ENCODE results near the gene PRCP.
"Not testable (repeated sequence)": the region's sequence is repeated elsewhere in the genome, so short reads cannot be mapped to it uniquely, and the experiment has no call there.

PRCP gene

DNA sequence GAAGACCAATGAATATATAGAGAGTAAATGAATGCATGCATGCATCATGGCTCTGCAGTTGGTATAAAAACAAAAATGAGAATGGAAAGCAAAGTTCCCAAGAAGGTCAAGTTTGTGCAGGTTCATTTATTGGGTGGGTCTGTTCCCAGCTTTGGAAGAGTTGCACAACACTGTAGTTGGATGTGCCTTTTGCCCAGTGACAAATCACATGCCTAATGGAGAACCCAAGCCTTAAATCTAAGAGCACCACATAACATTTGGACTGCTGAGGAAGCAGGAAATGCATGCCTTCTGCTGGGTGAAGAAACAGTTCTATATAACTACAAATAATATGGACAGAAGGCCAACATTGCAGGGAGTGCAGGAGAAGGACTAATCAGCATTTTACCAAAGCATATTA is 30.6 kb downstream of the PRCP start:
- no peak for DNase-seq

DNA sequence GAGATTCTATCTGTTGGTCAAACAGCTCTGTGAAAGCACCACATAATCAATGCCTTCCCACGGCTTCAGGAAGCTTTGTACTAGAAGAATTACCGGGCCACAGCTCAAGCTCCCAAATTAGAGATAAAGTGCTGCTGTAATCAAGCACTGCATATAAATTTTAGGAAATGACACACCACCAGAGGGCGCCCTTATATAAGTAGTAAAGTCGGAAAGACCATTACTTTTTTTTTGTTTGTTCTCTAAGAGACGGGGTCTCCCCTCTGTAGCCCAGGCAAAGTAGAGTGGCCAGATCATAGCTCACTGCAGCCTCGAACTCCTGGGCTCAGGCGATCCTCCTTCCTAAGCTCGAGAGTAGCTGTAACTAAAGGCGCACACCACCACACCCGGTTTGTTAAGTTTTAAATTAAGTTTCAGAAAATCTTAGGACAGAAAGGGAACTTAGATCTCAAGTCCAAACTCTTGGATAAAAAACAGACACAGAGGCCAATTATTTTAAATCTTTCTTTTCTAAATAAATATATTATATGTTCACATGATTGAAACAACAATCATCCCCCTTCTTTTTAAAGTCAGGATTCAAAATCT is 32.6 kb downstream of the PRCP start:
- DNase-seq: peak; percentile 54

DNA sequence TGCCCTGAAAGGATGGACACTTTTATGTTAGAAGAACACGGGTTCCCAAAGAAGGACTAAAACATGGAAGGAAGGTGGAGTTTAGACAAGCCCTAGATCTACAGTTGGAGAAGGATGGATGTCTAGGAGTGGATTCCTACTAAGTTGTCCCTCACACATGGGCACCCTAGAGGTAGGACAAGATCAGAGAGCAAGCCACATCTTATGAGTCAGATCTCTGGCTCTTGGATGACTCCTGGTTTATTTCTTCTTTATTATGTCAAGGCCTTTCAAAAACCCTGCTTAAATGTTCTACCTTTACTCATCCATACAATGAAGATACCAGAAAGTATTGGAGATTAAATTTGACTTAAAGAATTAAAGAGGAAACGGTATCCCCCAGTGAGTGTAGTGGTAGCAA is 34.4 kb downstream of the PRCP start:
- no peak for DNase-seq

DNA sequence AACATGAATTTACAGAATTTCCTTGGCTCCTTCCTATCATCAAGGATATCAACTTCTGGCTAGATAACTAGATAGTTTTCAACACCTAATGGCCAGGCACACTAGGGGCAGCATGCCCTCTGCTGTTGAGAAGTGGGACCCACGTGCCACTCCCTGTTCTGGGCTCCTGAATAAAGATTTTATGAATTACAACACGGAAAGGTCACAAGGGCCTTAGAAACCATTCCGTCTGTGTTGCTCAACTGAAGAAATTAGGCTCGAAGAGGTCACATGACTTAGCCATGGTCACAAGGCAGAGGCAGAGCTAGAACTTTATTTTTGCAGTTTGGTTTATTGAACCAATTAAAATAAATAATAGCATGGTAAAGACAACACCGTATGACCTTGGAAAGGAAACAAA is 36.0 kb downstream of the PRCP start:
- DNase-seq: no peak

DNA sequence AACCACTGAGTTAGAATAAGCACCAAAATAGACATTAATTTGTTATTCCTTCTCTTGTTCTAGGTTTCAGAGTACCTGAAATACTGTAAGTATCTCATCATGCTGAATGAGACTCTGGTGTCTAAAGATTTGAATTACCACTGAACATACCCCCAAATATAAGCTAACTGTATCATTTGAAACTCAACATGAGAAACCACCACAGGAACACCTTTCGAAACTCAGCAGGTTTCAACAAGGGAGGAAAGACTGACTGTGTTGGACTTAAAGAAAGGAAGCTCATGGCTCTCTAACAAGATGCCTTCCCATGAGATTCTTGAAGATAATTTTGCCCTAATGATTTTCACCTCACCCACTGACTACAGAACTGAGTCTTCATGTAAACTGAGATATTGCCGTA is 37.0 kb downstream of the PRCP start:
- DNase-seq: no peak

DNA sequence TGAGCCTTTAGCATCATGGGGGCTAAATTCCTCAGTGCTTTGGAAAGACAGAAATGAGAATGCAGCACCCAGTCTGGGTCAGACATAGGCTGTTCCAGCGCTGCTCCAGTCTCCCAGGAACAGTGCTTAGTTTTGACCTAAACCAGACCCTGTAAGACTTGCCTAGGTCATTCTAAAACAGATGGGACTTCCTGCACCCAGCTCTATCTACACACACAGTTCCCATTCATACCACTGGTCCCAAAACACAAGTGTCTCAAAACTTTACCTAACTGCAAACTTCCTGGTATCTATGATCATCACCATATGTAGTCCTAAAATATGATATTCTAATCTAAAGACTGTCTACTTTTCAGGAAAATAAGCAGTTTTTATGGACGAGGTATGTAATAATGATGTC is 37.9 kb downstream of the PRCP start:
- no peak for DNase-seq

DNA sequence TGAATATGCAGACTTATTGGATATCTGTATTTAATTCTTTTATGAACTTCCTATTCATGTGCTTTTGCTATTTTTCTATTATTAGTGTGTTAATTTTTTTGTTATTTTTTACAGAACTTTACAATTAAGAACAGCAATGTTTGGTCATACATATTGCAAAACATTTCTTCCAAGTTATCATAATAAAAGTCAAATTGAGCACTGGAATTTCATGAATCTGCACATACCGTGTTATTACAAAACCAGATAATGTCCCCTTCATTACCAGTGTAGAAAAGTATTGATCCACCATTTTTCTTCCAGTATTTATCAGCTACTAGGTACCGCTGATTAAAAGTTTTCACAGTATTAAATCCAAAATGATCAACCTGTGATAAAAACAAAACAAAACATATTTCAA is 40.5 kb downstream of the PRCP start:
- DNase-seq: no peak

DNA sequence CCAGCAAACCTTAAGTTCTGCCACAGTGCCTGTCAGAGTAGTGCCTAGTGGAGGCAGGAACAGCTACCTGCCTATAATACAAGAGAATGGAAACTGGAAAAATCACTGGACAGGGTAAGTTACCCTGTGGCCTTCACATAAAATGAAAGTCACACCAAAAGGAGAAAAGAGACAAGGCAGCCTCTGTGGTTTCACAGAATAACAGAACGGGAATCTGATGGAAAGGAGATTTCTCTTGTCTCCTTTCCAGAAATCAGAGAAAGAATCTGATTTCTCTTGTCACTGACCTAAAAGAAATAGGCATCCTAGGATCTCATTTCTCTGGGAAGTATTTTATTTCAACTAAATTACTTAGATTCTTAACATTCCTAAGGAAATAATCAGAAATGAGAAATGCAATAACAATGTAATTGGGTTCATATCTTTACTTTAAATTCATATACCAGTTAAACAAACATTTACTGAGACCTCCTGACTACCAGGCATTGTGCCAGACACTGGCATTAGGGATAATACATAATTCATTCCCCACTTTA is 41.6 kb downstream of the PRCP start:
- no peak for DNase-seq

DNA sequence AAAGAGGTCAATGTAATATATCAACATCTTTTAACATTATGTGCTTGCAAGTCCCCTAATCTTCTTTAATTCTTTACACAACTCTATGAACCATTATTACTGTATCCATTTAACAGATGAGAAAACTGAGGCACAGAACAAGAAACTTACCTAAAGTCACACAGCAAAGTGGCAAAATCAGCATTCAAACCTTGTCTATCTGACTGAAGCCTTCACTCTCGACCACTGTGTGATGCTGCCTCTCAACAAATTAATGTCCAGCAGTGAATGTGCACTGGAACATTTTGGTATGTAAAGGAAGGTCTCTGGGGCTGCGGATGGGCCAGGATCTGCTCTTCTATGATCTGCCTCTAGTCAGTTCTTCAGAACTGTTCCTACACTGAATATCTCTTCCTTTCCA is 42.1 kb downstream of the PRCP start:
- DNase-seq: no peak

DNA sequence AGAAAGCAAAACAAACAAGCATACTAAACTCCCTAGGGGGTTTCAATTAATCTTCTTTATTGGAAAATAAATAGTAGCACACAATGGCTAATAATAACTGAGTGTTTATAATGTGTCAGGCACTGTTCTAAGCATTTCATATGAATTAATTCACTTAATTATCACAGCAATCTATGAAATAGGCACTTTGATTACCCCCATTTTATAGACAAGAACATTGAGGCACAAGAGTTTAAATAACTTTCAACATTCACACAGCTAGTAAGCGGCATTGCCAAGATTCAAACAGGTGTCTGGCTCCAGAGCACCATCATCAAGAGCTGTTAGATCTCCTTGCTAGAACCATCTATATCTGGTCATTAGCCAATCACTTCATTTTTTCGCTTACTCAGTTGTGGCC is 43.1 kb downstream of the PRCP start:
- DNase-seq: no peak

DNA sequence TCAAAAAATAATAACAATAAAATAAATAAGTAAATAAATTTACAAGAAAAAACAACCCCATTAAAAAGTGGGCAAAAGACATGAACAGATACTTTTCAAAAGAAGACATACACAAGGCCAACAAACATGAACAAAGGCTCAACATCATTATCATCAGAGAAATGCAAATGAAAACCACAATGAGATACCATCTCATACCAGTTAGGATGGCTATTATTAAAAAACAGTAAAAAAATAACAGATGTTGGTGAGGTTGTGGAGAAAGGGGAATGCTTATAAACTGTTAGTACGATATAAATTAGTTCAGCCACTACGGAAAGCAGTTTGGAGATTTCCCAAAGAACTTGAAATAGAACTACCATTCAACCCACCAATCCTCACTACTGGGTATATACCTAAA is 44.6 kb downstream of the PRCP start:
- DNase-seq: no peak

DNA sequence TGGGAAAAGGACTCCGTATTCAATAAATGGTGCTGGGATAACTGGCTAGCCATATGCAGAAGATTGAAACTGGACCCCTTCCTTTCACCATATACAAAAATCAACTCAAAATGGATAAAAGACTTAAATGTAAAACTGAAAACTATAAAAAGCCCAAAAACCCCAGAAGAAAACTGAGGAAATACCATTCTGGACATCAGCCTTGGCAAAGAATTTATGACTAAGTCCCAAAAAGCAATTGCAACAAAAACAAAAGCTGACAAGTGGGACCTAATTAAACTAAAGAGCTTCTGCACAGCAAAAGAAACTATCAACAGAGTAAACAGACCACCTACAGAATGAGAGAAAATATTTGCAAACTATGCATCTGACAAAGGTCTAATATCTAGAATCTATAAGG is 45.3 kb downstream of the PRCP start:
- DNase-seq: not testable (repeated sequence)

DNA sequence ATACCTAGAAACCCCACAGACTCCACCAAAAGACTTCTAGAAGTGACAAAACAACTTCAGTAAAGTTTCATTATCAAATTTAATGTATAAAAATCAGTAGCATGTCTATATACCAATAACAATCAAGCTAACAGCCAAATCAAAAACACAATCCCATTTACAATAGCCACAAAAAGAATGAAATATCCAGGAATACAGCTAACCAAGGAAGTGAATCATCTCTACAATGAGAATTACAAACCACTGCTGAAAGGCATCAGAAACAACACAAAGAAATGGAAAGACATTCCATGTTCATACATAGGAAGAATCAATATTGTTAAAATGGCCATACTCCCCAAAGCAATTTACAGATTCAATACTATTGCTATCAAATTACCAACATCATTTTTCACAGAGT is 46.0 kb downstream of the PRCP start:
- DNase-seq: no peak

DNA sequence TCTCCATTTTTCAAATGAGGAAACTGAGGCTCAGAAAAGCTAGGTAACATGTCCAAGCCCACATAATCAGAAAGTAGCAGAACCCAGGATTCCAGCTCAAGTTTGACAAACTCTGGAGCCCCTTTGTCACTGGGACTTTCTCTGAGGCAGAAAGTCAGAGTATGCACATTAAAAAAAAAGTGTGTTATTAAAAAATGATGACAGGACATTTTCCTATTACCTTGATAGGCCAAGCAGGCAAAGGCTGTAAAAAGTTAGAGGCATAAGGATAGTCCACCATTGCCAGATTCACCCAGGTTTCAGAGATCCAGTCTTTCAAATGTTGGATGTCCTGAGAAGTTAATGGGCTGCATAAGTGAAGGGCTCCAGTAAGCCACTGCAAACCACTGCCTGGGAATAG is 51.4 kb downstream of the PRCP start:
- no peak for DNase-seq

DNA sequence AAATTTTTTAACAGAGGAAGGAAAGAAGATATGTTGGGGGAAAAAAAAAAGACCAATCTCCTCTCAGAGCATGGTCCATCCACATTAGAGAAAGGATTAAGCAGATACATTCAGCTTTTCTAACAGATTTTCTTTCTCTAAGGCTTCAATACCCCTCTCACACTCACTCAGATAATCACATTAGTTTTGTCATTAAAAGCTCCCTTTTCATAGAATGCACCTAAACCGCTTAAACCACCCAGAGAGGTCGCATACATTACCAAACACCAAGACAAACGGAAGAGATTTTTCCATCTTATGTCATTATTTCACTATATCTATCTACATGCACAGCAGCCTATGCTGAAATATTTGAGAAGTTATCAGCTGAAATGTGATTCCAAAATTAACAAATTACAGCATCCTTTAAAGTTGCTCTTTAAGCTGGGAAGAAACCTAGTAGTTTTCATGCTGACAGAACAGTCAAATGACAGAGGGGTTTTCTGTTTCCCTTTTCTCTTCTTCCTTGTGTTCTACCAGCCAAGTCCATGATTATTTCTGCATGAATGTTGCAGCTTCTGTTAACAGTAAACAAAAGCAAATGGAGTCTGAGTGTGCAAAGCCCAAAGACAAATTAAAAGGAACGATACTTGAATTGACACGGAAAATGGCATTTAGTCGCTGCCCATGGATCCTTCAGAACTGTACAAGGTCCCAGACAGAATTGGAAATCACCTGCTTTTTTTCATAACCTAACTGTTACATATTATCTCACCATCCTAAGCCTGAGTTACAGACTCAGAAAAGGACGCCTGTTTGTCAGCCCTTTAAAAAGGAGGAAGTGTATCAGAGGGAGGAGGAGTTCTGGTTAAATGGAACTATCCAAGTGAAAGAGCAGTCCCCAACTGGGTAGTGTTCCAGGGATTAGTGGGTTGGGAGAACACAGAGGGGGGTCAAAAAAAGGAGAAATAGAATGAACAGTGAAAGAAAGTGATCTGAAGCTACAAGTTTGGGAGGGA is 54.6 kb downstream of the PRCP start:
- DNase-seq: no peak

DNA sequence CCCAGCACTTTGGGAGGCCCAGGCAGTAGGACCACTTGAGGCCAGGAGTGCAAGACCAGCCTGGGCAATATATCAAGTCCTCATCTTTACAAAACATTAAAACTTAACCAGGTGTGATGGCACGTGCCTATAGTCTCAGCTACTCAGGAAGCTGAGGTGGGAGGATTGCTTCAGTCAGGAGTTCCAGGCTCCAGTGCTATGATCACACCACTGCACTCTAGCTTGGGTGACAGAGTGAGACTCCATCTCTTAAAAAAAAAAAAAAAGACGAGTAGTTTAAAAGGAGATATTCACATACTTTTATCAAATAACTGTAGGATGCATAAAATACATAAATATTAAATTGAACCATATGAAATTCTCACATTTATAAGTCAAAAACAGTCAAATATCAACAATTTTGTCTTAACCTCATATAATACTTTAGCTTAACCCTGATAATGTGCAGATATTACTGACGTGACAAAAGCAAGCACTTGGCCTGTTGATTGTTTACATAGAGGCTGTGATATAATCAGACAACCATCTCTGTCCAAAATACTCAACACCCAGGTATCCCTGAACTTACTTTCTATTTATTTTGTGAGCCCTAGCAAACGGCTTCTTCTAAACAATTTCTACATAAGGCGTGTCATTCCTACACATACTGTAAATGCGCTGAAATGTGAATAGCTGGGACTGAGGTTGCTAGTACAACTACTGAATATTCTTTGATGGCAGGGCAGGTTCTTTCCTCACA is 57.0 kb downstream of the PRCP start:
- DNase-seq: no peak

DNA sequence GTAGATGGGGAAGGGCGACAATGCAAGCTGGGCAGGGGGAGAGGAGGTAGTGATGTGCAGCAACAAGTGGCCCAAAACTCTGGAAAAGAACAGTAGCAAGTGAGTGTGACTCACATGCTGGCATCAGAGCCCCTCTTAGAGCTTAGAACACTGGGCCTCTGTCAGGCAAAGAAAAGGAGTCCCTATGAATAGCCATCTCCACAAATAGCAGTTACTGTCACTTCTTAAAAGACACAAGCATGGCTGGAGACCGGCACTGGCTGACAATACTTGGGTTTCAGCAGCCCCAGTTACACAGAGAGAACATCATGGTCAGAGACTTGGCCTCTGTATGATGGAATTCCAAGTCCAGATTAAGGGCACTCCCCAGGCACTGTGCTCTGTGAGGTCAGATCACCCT is 58.2 kb downstream of the PRCP start:
- DNase-seq: no peak

DNA sequence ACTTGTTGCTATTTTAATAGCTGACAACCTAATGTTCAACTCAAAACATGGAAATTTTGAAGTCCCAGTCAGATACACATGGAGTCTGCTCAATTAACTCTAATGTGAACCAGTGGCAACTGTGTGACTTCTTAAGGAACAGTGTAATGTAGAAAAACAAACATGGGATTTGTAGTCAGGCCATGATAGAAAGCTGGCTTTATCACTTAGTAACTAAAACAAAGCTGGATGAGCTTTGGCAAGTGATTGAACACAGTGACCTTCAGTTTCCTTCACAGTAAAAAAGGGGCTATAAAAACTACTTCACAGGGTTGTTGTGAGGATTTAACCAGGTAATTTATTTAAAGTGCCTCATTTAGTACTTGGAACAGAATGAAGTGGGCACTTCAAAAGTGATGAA is 62.6 kb downstream of the PRCP start:
- DNase-seq: no peak

DNA sequence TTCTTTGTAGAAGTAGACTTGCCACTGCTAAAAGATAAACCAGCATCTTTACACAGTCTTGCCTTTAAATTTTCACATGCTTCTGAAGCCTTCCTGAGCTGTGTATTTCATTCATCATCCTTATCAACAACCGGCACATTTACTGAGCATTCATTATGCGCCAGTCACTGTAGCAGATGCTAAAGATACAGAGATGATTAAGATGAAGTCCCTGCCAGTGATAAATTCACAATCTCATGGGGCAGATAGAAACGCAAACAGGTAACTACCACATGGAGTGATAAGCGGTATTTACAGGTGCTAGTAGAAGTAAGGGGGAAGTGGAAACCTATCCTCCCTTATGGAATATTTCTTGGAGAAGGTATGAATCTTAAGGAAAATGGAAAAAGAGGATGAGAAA is 67.2 kb downstream of the PRCP start:
- DNase-seq: no peak

DNA sequence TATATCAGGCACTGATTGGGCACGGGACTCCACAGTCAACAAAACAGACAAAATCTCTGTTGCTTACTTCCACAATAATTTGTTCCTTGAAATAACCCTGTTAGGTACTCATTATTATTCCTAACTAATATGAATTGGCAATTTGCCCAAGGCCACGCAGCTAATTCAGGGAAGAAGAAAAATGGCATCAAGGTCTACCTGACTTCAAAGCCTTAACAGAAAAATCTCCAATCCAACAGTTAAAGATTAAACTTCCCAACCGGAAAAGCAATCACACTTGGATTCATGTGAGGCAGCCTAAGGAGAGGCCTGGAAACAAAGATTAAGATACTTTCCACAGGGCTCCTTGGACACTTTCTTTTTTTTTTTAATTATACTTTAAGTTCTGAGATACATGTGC is 68.9 kb downstream of the PRCP start:
- DNase-seq: no peak

DNA sequence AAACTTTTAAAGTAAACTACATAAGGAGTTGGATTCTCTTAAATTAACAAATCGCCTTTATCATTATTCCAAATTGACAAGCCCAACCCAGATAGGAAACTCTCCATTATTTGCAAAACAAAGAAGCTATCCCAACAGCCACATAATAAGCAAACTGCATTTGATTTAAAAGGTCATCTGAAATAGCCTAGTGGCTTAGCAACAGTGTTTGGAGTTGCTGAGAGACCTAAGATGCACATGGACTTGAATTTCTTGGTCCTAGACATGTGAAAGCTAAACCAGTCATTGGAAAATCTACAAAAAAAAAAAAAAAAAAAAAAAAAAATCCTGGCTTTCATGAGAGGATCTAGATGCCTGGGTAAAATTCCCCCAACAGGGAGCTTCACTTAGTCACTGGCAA is 69.5 kb downstream of the PRCP start:
- no peak for DNase-seq

DNA sequence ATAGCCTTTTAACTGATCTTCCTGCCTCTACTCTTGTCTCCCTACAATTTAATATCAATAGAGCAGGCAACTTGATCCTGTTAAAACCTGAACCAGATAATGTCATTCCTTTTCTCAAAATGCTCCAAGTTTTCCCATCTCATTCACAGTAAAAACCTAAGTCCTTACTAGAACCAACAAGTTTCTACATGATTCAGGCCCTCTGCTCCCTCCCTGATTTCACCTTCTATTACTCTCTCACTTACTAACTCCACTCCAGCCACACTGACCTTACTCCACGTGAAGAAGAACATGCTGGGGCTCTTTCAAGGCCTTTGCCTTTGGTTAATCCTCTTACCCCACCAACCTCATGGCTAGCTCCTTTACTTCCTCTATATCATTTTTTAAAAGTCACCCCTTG is 71.1 kb downstream of the PRCP start:
- no peak for DNase-seq

DNA sequence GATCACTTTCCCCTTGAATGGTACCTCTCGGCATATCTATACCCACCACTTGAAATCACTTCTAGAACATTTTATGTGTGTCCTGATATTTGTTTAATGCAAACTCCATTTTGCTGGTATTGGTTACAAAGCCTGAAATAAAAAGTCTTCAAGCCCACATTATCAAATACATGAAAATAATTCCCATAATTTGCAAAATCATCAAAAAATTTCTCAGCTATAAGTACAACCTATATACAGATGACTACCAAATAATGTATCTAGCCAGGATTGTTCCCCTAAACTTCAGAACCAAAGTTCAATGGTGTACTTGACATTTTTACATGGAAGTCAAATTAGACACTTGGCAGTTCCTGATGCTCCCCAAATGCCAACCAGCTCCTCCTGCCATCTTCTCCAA is 71.8 kb downstream of the PRCP start:
- DNase-seq: no peak

DNA sequence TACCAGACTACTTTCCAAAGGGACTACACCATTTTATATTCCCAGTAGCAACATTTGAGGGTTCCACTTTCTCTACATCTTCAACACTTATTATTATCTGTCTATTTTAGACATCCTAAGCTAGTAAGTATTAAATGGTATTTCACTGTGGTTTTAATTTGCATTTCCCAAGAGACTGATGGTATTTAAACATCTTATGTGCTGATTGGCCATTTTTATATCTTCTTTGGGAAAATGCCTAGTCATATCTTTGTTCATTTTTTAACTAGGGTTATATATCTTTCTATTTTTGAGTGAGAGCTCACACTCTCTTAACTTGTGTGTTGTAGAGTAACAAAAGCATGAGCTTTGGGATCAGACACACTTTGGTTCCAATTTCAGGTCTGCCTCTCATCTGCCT is 73.7 kb downstream of the PRCP start:
- no peak for DNase-seq
